ENCODE measurements around the gene DCC.

- TF ChIP-seq GATA3 (IDR thresholded peaks at IDR 0.05; ENCODE audit: low read depth, low read length) (no peak), GATA2 (IDR thresholded peaks at IDR 0.05; ENCODE audit: low read depth, low read length) (no peak)
Observed at GRCh38 chr18:52402814-52403213, 62.8 kb downstream of the DCC start.
